ENCODE measurements around the gene QRFP. TPM values are rescaled to one million over a fixed set of nuclear protein-coding genes. Genes with fewer than 3 reads are reported as not detected.
"Not testable (repeated sequence)": the region's sequence is repeated elsewhere in the genome, so short reads cannot be mapped to it uniquely, and the experiment has no call there.

Gene QRFP
- total and polyA plus RNA-seq, 9 donors: 0.27 to 0.66 (median 0.47) TPM; not detected in 1

DNA sequence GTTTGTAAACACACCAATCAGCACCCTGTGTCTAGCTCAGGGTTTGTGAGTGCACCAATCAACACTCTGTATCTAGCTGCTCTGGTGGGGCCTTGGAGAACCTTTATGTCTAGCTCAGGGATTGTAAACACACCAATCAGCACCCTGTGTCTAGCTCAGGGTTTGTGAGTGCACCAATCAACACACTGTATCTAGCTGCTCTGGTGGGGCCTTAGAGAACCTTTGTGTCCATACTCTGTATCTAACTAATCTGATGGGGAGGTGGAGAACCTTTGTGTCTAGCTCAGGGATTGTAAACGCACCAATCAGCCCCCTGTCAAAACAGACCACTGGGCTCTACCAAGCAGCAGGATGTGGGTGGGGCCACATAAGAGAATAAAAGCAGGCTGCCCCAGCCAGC lies 14.1 kb upstream of the QRFP start:
- not testable (repeated sequence) for H3K36me3 ChIP-seq (ENCODE audit: control insufficient read depth, insufficient read depth, low read length); DNase-seq; H3K4me3 ChIP-seq (ENCODE audit: low read length); H3K9me3 ChIP-seq (replicated peaks; ENCODE audit: control insufficient read depth, low read depth, low read length); H3K27ac ChIP-seq (ENCODE audit: low read length)
- peaks cover 23% of the 10 kb centered on the region for H3K27me3 ChIP-seq (ENCODE audit: control insufficient read depth, insufficient read depth, low read length)
- peaks cover 19% of the 10 kb centered on the region for H3K4me1 ChIP-seq (ENCODE audit: control insufficient read depth, insufficient read depth, low read length)
- no CpG with 5 or more reads among the region's 1 CpG for WGBS (ENCODE audit: insufficient coverage)

DNA sequence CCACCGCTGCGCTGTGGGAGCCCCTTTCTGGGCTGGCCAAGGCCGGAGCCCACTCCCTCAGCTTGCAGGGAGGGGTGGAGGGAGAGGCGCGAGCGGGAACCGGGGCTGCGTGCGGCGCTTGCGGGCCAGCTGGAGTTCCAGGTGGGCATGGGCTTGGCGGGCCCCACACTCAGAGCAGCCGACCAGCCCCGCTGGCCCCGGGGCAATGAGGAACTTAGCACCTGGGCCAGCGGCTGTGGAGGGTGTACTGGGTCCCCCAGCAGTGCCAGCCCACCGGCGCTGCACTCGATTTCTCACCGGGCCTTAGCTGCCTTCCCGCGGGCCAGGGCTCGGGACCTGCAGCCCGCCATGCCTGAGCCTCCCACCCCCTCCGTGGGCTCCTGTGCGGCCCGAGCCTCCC lies 13.4 kb upstream of the QRFP start:
- Histone ChIP-seq H3K27me3 (ENCODE audit: control insufficient read depth, insufficient read depth, low read length) (peaks cover 23% of the 10 kb centered on the region), H3K4me1 (ENCODE audit: control insufficient read depth, insufficient read depth, low read length) (peaks cover 19% of the 10 kb centered on the region)
- not testable (repeated sequence) for H3K27ac ChIP-seq (ENCODE audit: low read length); H3K9me3 ChIP-seq (replicated peaks; ENCODE audit: control insufficient read depth, low read depth, low read length); DNase-seq; H3K4me3 ChIP-seq (ENCODE audit: low read length); H3K36me3 ChIP-seq (ENCODE audit: control insufficient read depth, insufficient read depth, low read length)
- WGBS (ENCODE audit: insufficient coverage): 97% methylated on average over 12 of the region's 27 CpGs

- peaks cover 12% of the 10 kb centered on the region for H3K4me1 ChIP-seq (ENCODE audit: control insufficient read depth, insufficient read depth, low read length)
- H3K9me3 ChIP-seq (replicated peaks; ENCODE audit: control insufficient read depth, low read depth, low read length): no peaks in the 10 kb centered on the region
- DNase-seq: no peak
- no peaks in the 10 kb centered on the region for H3K36me3 ChIP-seq (ENCODE audit: control insufficient read depth, insufficient read depth, low read length)
- no peak overlapping the region for H3K4me3 ChIP-seq (ENCODE audit: low read length)
- WGBS (ENCODE audit: insufficient coverage): 79% methylated on average over 9 of the region's 19 CpGs
- no peak overlapping the region for H3K27ac ChIP-seq (ENCODE audit: low read length)
- H3K27me3 ChIP-seq (ENCODE audit: control insufficient read depth, insufficient read depth, low read length): peaks cover 14% of the 10 kb centered on the region
These were observed 12.3 kb upstream of the QRFP start for GRCh38 chr9:130908878-130909355.

GRCh38 chr9:130908146-130908877 lies 11.7 kb upstream of the QRFP start:
- H3K27me3 ChIP-seq (ENCODE audit: control insufficient read depth, insufficient read depth, low read length): peaks cover 14% of the 10 kb centered on the region

DNA sequence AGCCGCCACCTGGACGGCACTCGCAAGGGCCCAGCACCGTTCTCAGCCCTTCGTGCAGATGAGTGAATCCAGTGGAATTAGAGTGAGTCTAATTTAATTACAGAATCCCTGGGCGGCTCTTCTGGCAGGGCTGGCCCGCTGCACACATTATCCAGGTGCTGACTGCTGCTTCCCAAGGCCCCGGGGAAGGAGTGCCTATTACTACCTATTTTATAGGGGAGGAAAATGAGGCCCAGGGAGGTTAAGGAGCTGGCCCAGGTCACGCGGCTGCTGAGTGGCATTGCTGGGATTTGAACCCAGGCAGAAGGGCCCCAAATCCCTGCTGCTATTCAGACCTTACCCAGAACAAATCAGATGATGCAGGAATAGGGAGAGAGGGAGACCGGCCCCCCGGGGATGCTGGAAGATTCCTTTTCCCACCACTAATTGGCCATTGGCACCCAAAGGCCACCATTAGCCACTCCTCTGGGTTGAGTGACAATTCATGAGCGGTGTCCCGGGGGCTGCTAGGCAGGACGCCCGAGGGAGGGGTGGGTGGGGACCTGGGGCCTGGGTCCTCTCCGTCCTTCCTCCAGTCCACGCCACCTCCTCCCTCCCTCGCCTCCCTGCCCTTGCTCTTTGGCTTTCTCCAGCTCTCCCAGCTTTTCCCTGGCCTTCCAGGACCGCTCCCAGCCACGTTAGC lies 10.3 kb upstream of the QRFP start:
- no peak overlapping the region for H3K4me3 ChIP-seq (ENCODE audit: low read length)
- H3K27me3 ChIP-seq (ENCODE audit: control insufficient read depth, insufficient read depth, low read length): peaks cover 10% of the 10 kb centered on the region
- H3K27ac ChIP-seq (ENCODE audit: low read length): no peak overlapping the region
- no peak for DNase-seq
- WGBS (ENCODE audit: insufficient coverage): 59% methylated on average over 14 of the region's 21 CpGs
- H3K36me3 ChIP-seq (ENCODE audit: control insufficient read depth, insufficient read depth, low read length): no peaks in the 10 kb centered on the region
- H3K4me1 ChIP-seq (ENCODE audit: control insufficient read depth, insufficient read depth, low read length): no peaks in the 10 kb centered on the region
- H3K9me3 ChIP-seq (replicated peaks; ENCODE audit: control insufficient read depth, low read depth, low read length): no peaks in the 10 kb centered on the region

More at GRCh38 chr9:130908146-130908877, 11.7 kb upstream of the QRFP start:
- Histone ChIP-seq H3K4me1 (ENCODE audit: control insufficient read depth, insufficient read depth, low read length) (peaks cover 6% of the 10 kb centered on the region), H3K9me3 (replicated peaks; ENCODE audit: control insufficient read depth, low read depth, low read length) (no peaks in the 10 kb centered on the region), H3K27ac (ENCODE audit: low read length) (no peak overlapping the region), H3K4me3 (ENCODE audit: low read length) (no peak overlapping the region), H3K36me3 (ENCODE audit: control insufficient read depth, insufficient read depth, low read length) (no peaks in the 10 kb centered on the region)
- no peak for DNase-seq
- WGBS (ENCODE audit: insufficient coverage): 74% methylated on average over 11 of the region's 22 CpGs

GRCh38 chr9:130905902-130906734 lies 9.5 kb upstream of the QRFP start:
- no peak for DNase-seq
- Histone ChIP-seq H3K9me3 (replicated peaks; ENCODE audit: control insufficient read depth, low read depth, low read length) (no peaks in the 10 kb centered on the region), H3K4me3 (ENCODE audit: low read length) (no peak overlapping the region), H3K27ac (ENCODE audit: low read length) (no peak overlapping the region), H3K27me3 (ENCODE audit: control insufficient read depth, insufficient read depth, low read length) (peaks cover 10% of the 10 kb centered on the region), H3K4me1 (ENCODE audit: control insufficient read depth, insufficient read depth, low read length) (no peaks in the 10 kb centered on the region), H3K36me3 (ENCODE audit: control insufficient read depth, insufficient read depth, low read length) (no peaks in the 10 kb centered on the region)
- 35% methylated on average over 12 of the region's 24 CpGs for WGBS (ENCODE audit: insufficient coverage)

GRCh38 chr9:130905125-130905901 lies 8.7 kb upstream of the QRFP start:
- 90% methylated on average over 15 of the region's 24 CpGs for WGBS (ENCODE audit: insufficient coverage)
- Histone ChIP-seq H3K27ac (ENCODE audit: low read length) (no peak overlapping the region), H3K36me3 (ENCODE audit: control insufficient read depth, insufficient read depth, low read length) (no peaks in the 10 kb centered on the region), H3K9me3 (replicated peaks; ENCODE audit: control insufficient read depth, low read depth, low read length) (no peaks in the 10 kb centered on the region), H3K4me3 (ENCODE audit: low read length) (no peak overlapping the region), H3K4me1 (ENCODE audit: control insufficient read depth, insufficient read depth, low read length) (no peaks in the 10 kb centered on the region), H3K27me3 (ENCODE audit: control insufficient read depth, insufficient read depth, low read length) (peaks cover 16% of the 10 kb centered on the region)
- no peak for DNase-seq

DNA sequence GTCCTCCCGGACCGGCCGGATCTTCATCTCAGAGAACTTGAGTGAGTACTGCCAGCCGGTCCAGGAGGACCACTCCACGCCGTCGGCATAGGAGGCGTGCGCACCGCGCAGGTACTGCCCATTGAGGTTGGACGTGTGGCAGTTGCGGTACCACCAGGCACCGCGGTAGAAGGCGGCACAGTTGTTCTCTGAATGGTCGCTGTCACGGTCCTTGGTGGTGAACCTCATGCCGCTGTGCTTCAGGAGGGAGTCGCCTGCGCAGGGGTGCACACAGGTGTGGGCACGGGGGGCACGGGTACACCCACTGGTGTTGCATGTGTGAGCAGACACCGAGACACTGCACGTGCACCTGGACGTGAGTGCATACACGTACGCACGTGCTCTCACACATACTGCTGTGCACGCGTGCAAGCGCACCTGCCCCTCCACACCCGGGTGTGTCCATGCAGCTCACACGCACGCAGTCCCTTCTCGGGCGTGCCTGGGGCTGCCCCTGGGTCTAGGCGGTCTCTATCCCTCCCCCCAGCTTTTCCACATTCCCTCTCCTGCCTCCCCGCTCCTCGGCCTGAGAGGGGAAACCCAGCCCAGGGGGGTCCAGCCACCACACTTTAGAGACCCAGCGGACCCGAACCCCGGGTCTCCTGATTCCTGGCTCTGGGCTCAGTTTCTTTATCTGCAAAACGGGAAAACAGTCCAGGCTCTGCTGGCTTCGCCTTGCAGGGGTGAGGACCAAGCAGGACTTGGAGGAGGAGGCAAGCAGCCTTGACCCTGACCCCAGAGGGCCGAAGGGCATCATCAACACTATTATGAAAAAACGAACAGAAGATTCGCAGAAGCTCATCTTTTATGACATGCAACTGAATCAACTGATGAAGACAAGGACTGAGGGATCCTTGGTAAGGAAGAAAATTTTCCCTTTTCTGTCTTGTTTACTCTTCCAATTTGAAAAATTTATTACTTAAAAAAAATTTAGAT lies 7.7 kb upstream of the QRFP start:
- no peak for DNase-seq
- peaks cover 23% of the 10 kb centered on the region for H3K27me3 ChIP-seq (ENCODE audit: control insufficient read depth, insufficient read depth, low read length)
- WGBS (ENCODE audit: insufficient coverage): 84% methylated on average over 42 of the region's 48 CpGs
- no peak overlapping the region for H3K4me3 ChIP-seq (ENCODE audit: low read length)
- H3K27ac ChIP-seq (ENCODE audit: low read length): no peak overlapping the region
- no peaks in the 10 kb centered on the region for H3K9me3 ChIP-seq (replicated peaks; ENCODE audit: control insufficient read depth, low read depth, low read length)
- no peaks in the 10 kb centered on the region for H3K36me3 ChIP-seq (ENCODE audit: control insufficient read depth, insufficient read depth, low read length)
- no peaks in the 10 kb centered on the region for H3K4me1 ChIP-seq (ENCODE audit: control insufficient read depth, insufficient read depth, low read length)
